ENCODE results near the gene BACE1-AS. TPM values are rescaled to one million over a fixed set of nuclear protein-coding genes. Genes with fewer than 3 reads are reported as not detected.
"Not testable (repeated sequence)": the region's sequence is repeated elsewhere in the genome, so short reads cannot be mapped to it uniquely, and the experiment has no call there.

Gene BACE1-AS
- 1 to 10 TPM; 5.5 to 5.9 TPM for total RNA-seq
- long read RNA-seq, partial matches to known transcripts: 0 of 1 reads
- long read RNA-seq, other reads (novel, unspliced or antisense): 1 of 1 reads

GRCh38 chr11:117290809-117291396 lies at the start of gene BACE1-AS:
BACE1-AS (plus strand) TSS chr11:117291346.
- ATAC-seq: peak; percentile 18
- intact Hi-C loops (cut with DNase I, micrococcal nuclease): no loop called here

GRCh38 chr11:117248341-117248740 lies 42.8 kb upstream of the BACE1-AS start:
- ATAC-seq (no peak), DNase-seq (no peak)
- intact Hi-C loops (cut with DNase I, micrococcal nuclease): no loop called here

More at GRCh38 chr11:117290809-117291396, at the start of gene BACE1-AS:
- DNase-seq: no peak

GRCh38 chr11:117249571-117249970 lies 41.6 kb upstream of the BACE1-AS start:
- intact Hi-C loops (cut with DNase I, micrococcal nuclease): no loop called here
- no peak for DNase-seq
- no peak for ATAC-seq

- intact Hi-C loops (cut with DNase I, micrococcal nuclease): no loop called here
- no peak for ATAC-seq
- no peak for DNase-seq
Observed at GRCh38 chr11:117251506-117251905, 39.6 kb upstream of the BACE1-AS start.

GRCh38 chr11:117255966-117256365 lies 35.2 kb upstream of the BACE1-AS start:
- ATAC-seq: no peak
- intact Hi-C loops (cut with DNase I, micrococcal nuclease): no loop called here
- DNase-seq: no peak

GRCh38 chr11:117256573-117256972 lies 34.6 kb upstream of the BACE1-AS start:
- DNase-seq: no peak
- intact Hi-C loops (cut with DNase I, micrococcal nuclease): no loop called here
- ATAC-seq: no peak

GRCh38 chr11:117258576-117258975 lies 32.6 kb upstream of the BACE1-AS start:
- no peak for ATAC-seq
- no peak for DNase-seq
- intact Hi-C loops (cut with DNase I, micrococcal nuclease): no loop called here

- ATAC-seq (no peak), DNase-seq (no peak)
- intact Hi-C loops (cut with DNase I, micrococcal nuclease): no loop called here
Observed at GRCh38 chr11:117259417-117259816, 31.7 kb upstream of the BACE1-AS start.

GRCh38 chr11:117264624-117265323 lies 26.4 kb upstream of the BACE1-AS start:
- DNase-seq; intact Hi-C loops (cut with DNase I, micrococcal nuclease); ATAC-seq: not testable (repeated sequence)

GRCh38 chr11:117265745-117266144 lies 25.4 kb upstream of the BACE1-AS start:
- ATAC-seq (no peak), DNase-seq (no peak)
- intact Hi-C loops (cut with DNase I, micrococcal nuclease): no loop called here

GRCh38 chr11:117269856-117270255 lies 21.3 kb upstream of the BACE1-AS start:
- intact Hi-C loops (cut with DNase I, micrococcal nuclease): no loop called here
- ATAC-seq (no peak), DNase-seq (no peak)

- ATAC-seq (no peak), DNase-seq (no peak)
- intact Hi-C loops (cut with DNase I, micrococcal nuclease): no loop called here
Observed at GRCh38 chr11:117271208-117271607, 19.9 kb upstream of the BACE1-AS start.

GRCh38 chr11:117272175-117272574 lies 19.0 kb upstream of the BACE1-AS start:
- ATAC-seq; intact Hi-C loops (cut with DNase I, micrococcal nuclease); DNase-seq: not testable (repeated sequence)

- intact Hi-C loops (cut with DNase I, micrococcal nuclease): no loop called here
- ATAC-seq: no peak
Observed at GRCh38 chr11:117273550-117274289, 17.4 kb upstream of the BACE1-AS start.

GRCh38 chr11:117278347-117278746 lies 12.8 kb upstream of the BACE1-AS start:
- intact Hi-C loops (cut with DNase I, micrococcal nuclease): no loop called here
- DNase-seq: no peak

More at GRCh38 chr11:117273550-117274289, 17.4 kb upstream of the BACE1-AS start:
- DNase-seq: no peak

GRCh38 chr11:117279711-117280376 lies 11.3 kb upstream of the BACE1-AS start:
- intact Hi-C loops (cut with DNase I, micrococcal nuclease): no loop called here
- ATAC-seq: no peak
- no peak for DNase-seq

More at GRCh38 chr11:117278347-117278746, 12.8 kb upstream of the BACE1-AS start:
- ATAC-seq: no peak

GRCh38 chr11:117281159-117281558 lies 10.0 kb upstream of the BACE1-AS start:
- ATAC-seq (no peak), DNase-seq (no peak)
- intact Hi-C loops (cut with DNase I, micrococcal nuclease): no loop called here

- DNase-seq: no peak
- intact Hi-C loops (cut with DNase I, micrococcal nuclease): no loop called here
- ATAC-seq: no peak
Observed at GRCh38 chr11:117281869-117282268, 9.3 kb upstream of the BACE1-AS start.

- ATAC-seq (no peak), DNase-seq (no peak)
- intact Hi-C loops (cut with DNase I, micrococcal nuclease): no loop called here
Observed at GRCh38 chr11:117282956-117283355, 8.2 kb upstream of the BACE1-AS start.

Measured in left colon (tissue), 2 donors.